Activated B cell treated with CpG ODN at 0.5 μM for 24 hours (primary cell): ENCODE data around the gene VHLL. TPM values are rescaled to one million over a fixed set of nuclear protein-coding genes. Genes with fewer than 3 reads are reported as not detected.

Experiments
- ATAC-seq: fragments of 200-7000 bp; cut with Tn5 transposase; one replicate; pipeline ENCODE4 v1.10.0; 2021; ENCODE audit warnings: low read depth, mild to moderate bottlenecking, moderate library complexity
- CTCF ChIA-PET: fragments of 350-600 bp; sonication (Branson Sonifier 250); formaldehyde crosslinking; loops from one replicate; lab custom pipeline; 2021; ENCODE audit warnings: antibody characterized with exemption; lab: Charles Lee
- POLR2A ChIA-PET: fragments of 350-600 bp; sonication (Branson Sonifier 250); formaldehyde crosslinking; loops from one replicate; lab custom pipeline; 2021; ENCODE audit warnings: antibody characterized with exemption; lab: Charles Lee
- DNase-seq: peaks from one replicate; pipeline ENCODE4 v3.0.0; 2022
- H3K27ac Mint-ChIP-seq: one replicate; pipeline ENCODE4 v1.8.0; 2020; ENCODE audit warnings: mixed read lengths
- H3K27me3 Mint-ChIP-seq: one replicate; pipeline ENCODE4 v1.8.0; 2021; ENCODE audit warnings: mixed read lengths
- H3K36me3 Mint-ChIP-seq: one replicate; pipeline ENCODE4 v1.8.0; 2021; ENCODE audit warnings: low read depth, mixed read lengths
- H3K4me1 Mint-ChIP-seq: one replicate; pipeline ENCODE4 v1.8.0; 2021; ENCODE audit warnings: mixed read lengths
- H3K4me3 Mint-ChIP-seq: one replicate; pipeline ENCODE4 v1.8.0; 2020; ENCODE audit warnings: mild to moderate bottlenecking, mixed read lengths
- H3K9me3 Mint-ChIP-seq: one replicate; pipeline ENCODE4 v1.8.0; 2020; ENCODE audit warnings: mixed read lengths
- CTCF ChIP-seq: fragments of 200-600 bp; IDR thresholded peaks from one replicate; pipeline ENCODE4 v1.8.0; 2022; ENCODE audit warnings: antibody characterized with exemption, mild to moderate bottlenecking
- intact Hi-C: fragments of 100-400 bp; cut with micrococcal nuclease; formaldehyde crosslinking; loops from one replicate; pipeline ENCODE4 v1.15.1; 2024
- total RNA-seq: library from RNA; stranded (reverse); gene quantifications from 2 replicates; pipeline ENCODE4 v1.2.3, GENCODE V29; 2022

VHLL gene
- total RNA-seq, 1 donor from 2014 or later: not detected

- intact Hi-C loops: no loop called here
- no peaks in the 10 kb centered on the region for H3K9me3 Mint-ChIP-seq
- CTCF ChIA-PET: interaction anchor here (0.7 kb wide), 1 partner anchor 61 kb away, joined by 3 read pairs; no protein-coding TSS in a partner anchor
- H3K27me3 Mint-ChIP-seq: no peaks in the 10 kb centered on the region
- ATAC-seq (no peak), DNase-seq (no peak)
- no peak overlapping the region for H3K27ac Mint-ChIP-seq
- no peaks in the 10 kb centered on the region for H3K4me1 Mint-ChIP-seq
- TF ChIP-seq CTCF: no peak
- POLR2A ChIA-PET: interaction anchor here (0.6 kb wide), 1 partner anchor 40 kb away, joined by 3 read pairs; no protein-coding TSS in a partner anchor
- no peak overlapping the region for H3K4me3 Mint-ChIP-seq
- peaks cover 79% of the 10 kb centered on the region for H3K36me3 Mint-ChIP-seq
Observed at GRCh38 chr1:156257711-156258110, 41.4 kb downstream of the VHLL start.

- no peak for ATAC-seq
- intact Hi-C loops: no loop called here
- CTCF ChIA-PET: no interaction called here
- H3K27ac Mint-ChIP-seq: no peak overlapping the region
- DNase-seq: no peak
- H3K4me3 Mint-ChIP-seq: no peak overlapping the region
- no peaks in the 10 kb centered on the region for H3K4me1 Mint-ChIP-seq
- POLR2A ChIA-PET: no interaction called here
- H3K36me3 Mint-ChIP-seq: peaks cover 77% of the 10 kb centered on the region
- no peak for TF ChIP-seq CTCF
- no peaks in the 10 kb centered on the region for H3K27me3 Mint-ChIP-seq
- no peaks in the 10 kb centered on the region for H3K9me3 Mint-ChIP-seq
Observed at GRCh38 chr1:156253634-156254033, 45.5 kb downstream of the VHLL start.

GRCh38 chr1:156251527-156251926, 47.6 kb downstream of the VHLL start:
- ATAC-seq (no peak), DNase-seq (no peak)
- no peak for TF ChIP-seq CTCF
- ChIA-PET POLR2A (no interaction called here), CTCF (no interaction called here)
- Mint-ChIP-seq H3K9me3 (no peaks in the 10 kb centered on the region), H3K27ac (no peak overlapping the region), H3K36me3 (peaks cover 58% of the 10 kb centered on the region), H3K27me3 (no peaks in the 10 kb centered on the region), H3K4me3 (no peak overlapping the region), H3K4me1 (no peaks in the 10 kb centered on the region)
- intact Hi-C loops: no loop called here

- Mint-ChIP-seq H3K9me3 (no peaks in the 10 kb centered on the region), H3K36me3 (peaks cover 51% of the 10 kb centered on the region), H3K4me1 (peaks cover 16% of the 10 kb centered on the region), H3K4me3 (no peak overlapping the region), H3K27ac (no peak overlapping the region), H3K27me3 (no peaks in the 10 kb centered on the region)
- intact Hi-C loops: no loop called here
- POLR2A ChIA-PET: no interaction called here
- DNase-seq (no peak), ATAC-seq (no peak)
- CTCF ChIA-PET: no interaction called here
- TF ChIP-seq CTCF: no peak
Observed at GRCh38 chr1:156249593-156249992, 49.5 kb downstream of the VHLL start.

Other genes with a start within 250 kb of the VHLL start
- 28.1 and 32.5 TPM in 2 replicates for gene UBQLN4, start 245.5 kb downstream of the VHLL start, total RNA-seq
- gene LAMTOR2, start 244.5 kb downstream of the VHLL start, total RNA-seq: 45.9 and 48.0 TPM in 2 replicates
- 0.32 and 0.38 TPM in 2 replicates for gene RAB25, start 238.1 kb downstream of the VHLL start, total RNA-seq
- 0.39 and 0.47 TPM in 2 replicates for gene MEX3A, start 216.8 kb downstream of the VHLL start, total RNA-seq
- 40.4 and 47.5 TPM in 2 replicates for gene LMNA, start 184.6 kb downstream of the VHLL start, total RNA-seq
- gene SEMA4A, start 145.7 kb downstream of the VHLL start, total RNA-seq: 7.0 and 7.4 TPM in 2 replicates
- gene SLC25A44, start 105.2 kb downstream of the VHLL start, total RNA-seq: 17.9 and 26.4 TPM in 2 replicates
- 68.8 and 75.8 TPM in 2 replicates for gene PMF1, start 86.3 kb downstream of the VHLL start, total RNA-seq
- gene BGLAP, start 57.1 kb downstream of the VHLL start, total RNA-seq: 2.7 and 3.3 TPM in 2 replicates
- gene PAQR6, start 51.3 kb downstream of the VHLL start, total RNA-seq: 1.6 and 1.8 TPM in 2 replicates
- gene SMG5, start 16.5 kb downstream of the VHLL start, total RNA-seq: 62.6 and 77.1 TPM in 2 replicates
- gene TMEM79, start 15.0 kb downstream of the VHLL start, total RNA-seq: 5.1 and 5.4 TPM in 2 replicates
- gene GLMP, start 3.6 kb downstream of the VHLL start, total RNA-seq: 15.9 and 16.8 TPM in 2 replicates
- gene CCT3, start 39.0 kb upstream of the VHLL start, total RNA-seq: 255 and 260 TPM in 2 replicates
- gene TSACC, start 39.2 kb upstream of the VHLL start, total RNA-seq: 0.44 TPM in 1 of 2 replicates, not detected in the other
- not detected in 2 replicates for gene RHBG, start 69.9 kb upstream of the VHLL start, total RNA-seq
- gene MEF2D, start 201.5 kb upstream of the VHLL start, total RNA-seq: 101 and 114 TPM in 2 replicates